B cell (primary cell): ENCODE measurements around the gene PXDC1. TPM values are rescaled to one million over a fixed set of nuclear protein-coding genes. Genes with fewer than 3 reads are reported as not detected.

Source experiments
- ATAC-seq: fragments of 200-7000 bp; cut with Tn5 transposase; one replicate; pipeline ENCODE4 v1.10.0; 2021; ENCODE audit warnings: low read depth, mild to moderate bottlenecking, moderate number of reproducible peaks, moderate library complexity
- CTCF ChIA-PET: fragments of 350-600 bp; sonication (Branson Sonifier 250); formaldehyde crosslinking; loops from one replicate; lab custom pipeline; 2021; ENCODE audit warnings: antibody characterized with exemption, inconsistent platforms; lab: Charles Lee
- POLR2A ChIA-PET: fragments of 350-600 bp; sonication (Branson Sonifier 250); formaldehyde crosslinking; loops from one replicate; lab custom pipeline; 2021; ENCODE audit warnings: antibody characterized with exemption; lab: Charles Lee
- DNase-seq: peaks from one replicate; pipeline ENCODE4 v3.0.0; 2013
- H2AFZ ChIP-seq: 2 replicates; pipeline ENCODE4 v1.6.1; 2012; ENCODE audit warnings: mild to moderate bottlenecking, low read depth, low read length; ENCODE audit not compliant: insufficient read depth, poor library complexity, severe bottlenecking
- H3K27ac ChIP-seq, 2 donors: 1 replicate in 1 of 2; 2 replicates in 1 of 2; pipeline ENCODE4 v1.5.1; 2012 to 2013; ENCODE audit warnings: low read length in 2 of 2, mild to moderate bottlenecking in 2 of 2, moderate library complexity in 1 of 2
- H3K27me3 ChIP-seq, 4 experiments: fragments of 200-600 bp in 1 of 4; sonication (generic) in 1 of 4; replicated peaks in 1 of 4; 1 replicate in 2 of 4; 2 replicates in 2 of 4; pipeline versions ENCODE4 v1.6.1 to v1.7.0; 2013 to 2016; ENCODE audit warnings: low read length in 3 of 4, mild to moderate bottlenecking in 2 of 4, mixed read lengths in 1 of 4, moderate library complexity in 1 of 4; ENCODE audit not compliant: insufficient read depth in 4 of 4, control insufficient read depth in 3 of 4; ENCODE audit errors: control extremely low read depth in 1 of 4
- H3K36me3 ChIP-seq, 2 experiments: replicated peaks in 1 of 2; 1 replicate in 1 of 2; 2 replicates in 1 of 2; pipeline versions ENCODE4 v1.6.1 to v1.7.1; 2013; ENCODE audit warnings: low read length in 1 of 2; ENCODE audit not compliant: insufficient read depth in 2 of 2, control insufficient read depth in 1 of 2; ENCODE audit errors: control extremely low read depth in 1 of 2, extremely low read depth in 1 of 2
- H3K4me1 ChIP-seq, 2 donors: fragments of 200-600 bp in 1 of 2; sonication (generic) in 1 of 2; 1 replicate in 1 of 2; 2 replicates in 1 of 2; pipeline versions ENCODE4 v1.5.1 to v1.6.1; 2013 to 2017; ENCODE audit warnings: low read length in 2 of 2; ENCODE audit not compliant: control insufficient read depth in 2 of 2, insufficient read depth in 2 of 2
- H3K4me2 ChIP-seq: replicated peaks from 2 replicates; pipeline ENCODE3; 2012; ENCODE audit warnings: mild to moderate bottlenecking, low read depth, low read length; ENCODE audit not compliant: poor library complexity, severe bottlenecking
- H3K4me3 ChIP-seq, 5 experiments: fragments of 200-600 bp in 1 of 5; sonication (generic) in 1 of 5; 1 replicate in 3 of 5; 2 replicates in 2 of 5; pipeline versions ENCODE4 v1.5.1 to v1.7.0; 2011 to 2016; ENCODE audit warnings: low read length in 4 of 5, mild to moderate bottlenecking in 4 of 5, low read depth in 2 of 5, control low read depth in 1 of 5, moderate library complexity in 1 of 5; ENCODE audit not compliant: insufficient read depth in 1 of 5; ENCODE audit errors: control extremely low read depth in 1 of 5, extremely low read depth in 1 of 5
- H3K79me2 ChIP-seq: fragments of 200-600 bp; sonication (generic); one replicate; pipeline ENCODE4 v1.6.0; 2016; ENCODE audit warnings: low read length; ENCODE audit not compliant: control insufficient read depth, insufficient read depth
- H3K9ac ChIP-seq: fragments of 200-600 bp; sonication (generic); 2 replicates; pipeline ENCODE4 v1.6.1; 2017; ENCODE audit warnings: mild to moderate bottlenecking, low read length, moderate library complexity
- H3K9me3 ChIP-seq, 3 donors: one replicate each; pipeline versions ENCODE4 v1.6.1 to v1.7.1; 2013; ENCODE audit warnings: low read length in 2 of 3; ENCODE audit not compliant: control insufficient read depth in 2 of 3, insufficient read depth in 1 of 3; ENCODE audit errors: control extremely low read depth in 1 of 3
- H4K20me1 ChIP-seq: 2 replicates; pipeline ENCODE4 v1.6.0; 2012; ENCODE audit warnings: mild to moderate bottlenecking, low read length; ENCODE audit not compliant: insufficient read depth, control insufficient read depth, poor library complexity, severe bottlenecking
- H3K27ac Mint-ChIP-seq: one replicate; pipeline ENCODE4 v1.8.0; 2021; ENCODE audit warnings: mixed read lengths
- H3K27me3 Mint-ChIP-seq: one replicate; pipeline ENCODE4 v1.8.0; 2021; ENCODE audit warnings: mixed read lengths
- H3K4me1 Mint-ChIP-seq: one replicate; pipeline ENCODE4 v1.8.0; 2021; ENCODE audit warnings: mixed read lengths
- H3K4me3 Mint-ChIP-seq: one replicate; pipeline ENCODE4 v1.8.0; 2021; ENCODE audit warnings: mixed read lengths
- H3K9me3 Mint-ChIP-seq: one replicate; pipeline ENCODE4 v1.8.0; 2022; ENCODE audit warnings: mixed read lengths; ENCODE audit not compliant: insufficient read depth
- CTCF ChIP-seq: fragments of 200-600 bp; IDR thresholded peaks from one replicate; pipeline ENCODE4 v1.8.0; 2022; ENCODE audit warnings: antibody characterized with exemption, mild to moderate bottlenecking
- EZH2 ChIP-seq: IDR thresholded peaks from 2 replicates; pipeline ENCODE4 v1.6.1; 2012; ENCODE audit warnings: borderline replicate concordance, low read depth, mild to moderate bottlenecking, moderate library complexity, low read length; ENCODE audit not compliant: insufficient read depth, poor library complexity, severe bottlenecking
- WGBS: methylation state at CpG from one replicate; pipeline ENCODE4 v1.1.5; 2013; ENCODE audit warnings: missing lambda C conversion rate; ENCODE audit not compliant: insufficient coverage; 5-methylcytosine and 5-hydroxymethylcytosine counted together
- intact Hi-C: fragments of 100-400 bp; cut with micrococcal nuclease; formaldehyde crosslinking; loops from one replicate; pipeline ENCODE4 v1.10.0; 2022
- polyA plus RNA-seq: library from polyadenylated mRNA; depleted of rRNA; stranded (reverse); fragments of >200 nt; gene quantifications from 2 replicates; pipeline ENCODE4 v1.2.3, GENCODE V29; 2012
- total RNA-seq, 2 donors: library from RNA; stranded (reverse); fragments of 120-200 nt in 1 of 2; gene quantifications; 1 replicate in 1 of 2; 2 replicates in 1 of 2; pipeline versions ENCODE4 v1.2.3 to v1.2.4, GENCODE V29; 2013 to 2022

Gene PXDC1
- total and polyA plus RNA-seq, 2 donors (not counting 1 experiment from before 2014, with no cell fraction given), result 4.7 to 18.9 TPM

GRCh38 chr6:3798055-3798919 is 46.8 kb upstream of the PXDC1 start:
- CTCF ChIA-PET, result no interaction called here
- TF ChIP-seq EZH2 (no peak), CTCF (no peak)
- H3K4me3 Mint-ChIP-seq, result peak overlapping the region; percentile 54
- ATAC-seq (no peak), DNase-seq (no peak)
- no peak overlapping the region for H3K27ac Mint-ChIP-seq
- Histone ChIP-seq H3K27me3 (no peaks in the 10 kb centered on the region), H2AFZ (peak overlapping the region; percentile 14), H3K4me2 (peak overlapping the region; percentile 29), H3K4me1 (peaks cover 22 to 27% of the 10 kb centered on the region in 2 donors), H3K79me2 (no peaks in the 10 kb centered on the region), H3K27ac (no peak overlapping the region), H3K9me3 (no peaks in the 10 kb centered on the region), H3K9ac (no peak overlapping the region), H3K36me3 (no peaks in the 10 kb centered on the region), H4K20me1 (no peaks in the 10 kb centered on the region), H3K4me3 (no peak overlapping the region)
- intact Hi-C loops, result no loop called here
- no peaks in the 10 kb centered on the region for H3K27me3 Mint-ChIP-seq
- 59% methylated on average over 3 of the region's 8 CpGs for WGBS
- POLR2A ChIA-PET, result no interaction called here
- peaks cover 52% of the 10 kb centered on the region for H3K4me1 Mint-ChIP-seq
- H3K9me3 Mint-ChIP-seq, result no peaks in the 10 kb centered on the region
